ENCODE measurements around the gene F5.

GRCh38 chr1:169523904-169524303 is 62.4 kb downstream of the F5 start:
- TF ChIP-seq EZH2phosphoT487 (IDR thresholded peaks at IDR 0.05; ENCODE audit: low read depth, severe bottlenecking, unreplicated experiment), result no peak
- no peak for TF ChIP-seq CTCF (IDR thresholded peaks at IDR 0.05; ENCODE audit: poor library complexity)

All from hepatocyte (in vitro differentiated cells).